Ovary (tissue), 3 donors: Measurements from ENCODE around the gene BIRC6.

Experiments used
- CTCF ChIP-seq, 3 donors: fragments of 450-650 bp in 2 of 3; fragments of 200-600 bp in 1 of 3; IDR thresholded peaks; one replicate each; pipeline versions ENCODE4 v1.5.1 to v1.8.0; 2016 to 2022; ENCODE audit warnings: antibody characterized with exemption in 3 of 3, mild to moderate bottlenecking in 1 of 3
- EP300 ChIP-seq: sonication (generic); formaldehyde crosslinking; IDR thresholded peaks from one replicate; pipeline ENCODE4 v1.6.1; 2017; ENCODE audit warnings: antibody characterized with exemption
- donor health status: DM: no; HTN: no; CAD: no.

- TF ChIP-seq EP300: no peak
- no peak for TF ChIP-seq CTCF (IDR thresholded peaks at IDR 0.05)
These were observed 165.9 kb downstream of the BIRC6 start for GRCh38 chr2:32522770-32523169.
